HEK293T (cell line): ENCODE measurements around the gene INO80.

Source experiments
- CTCF ChIA-PET: fragments of 350-600 bp; formaldehyde crosslinking; extraction: SDS; loops from one replicate; lab custom pipeline; 2021; ENCODE audit warnings: antibody characterized with exemption, inconsistent platforms; lab: Yijun Ruan, JAX
- POLR2A ChIA-PET: fragments of 350-600 bp; formaldehyde crosslinking; extraction: SDS; loops from one replicate; lab custom pipeline; 2020; ENCODE audit warnings: antibody characterized with exemption, inconsistent platforms; lab: Yijun Ruan, JAX
- DNase-seq: peaks from one replicate; pipeline ENCODE4 v3.0.0; 2012; ENCODE audit warnings: mixed read lengths; ENCODE audit errors: extremely low spot score
- ARNT ChIP-seq: fragments of 450-650 bp; IDR thresholded peaks from 2 replicates; pipeline ENCODE4 v1.6.1; 2017; ENCODE audit warnings: mild to moderate bottlenecking
- BHLHE40 ChIP-seq: fragments of 450-650 bp; IDR thresholded peaks from 2 replicates; pipeline ENCODE4 v1.6.1; 2016; ENCODE audit warnings: mild to moderate bottlenecking, moderate library complexity, borderline replicate concordance
- CTBP1 ChIP-seq: fragments of 450-650 bp; IDR thresholded peaks from 2 replicates; pipeline ENCODE4 v1.6.1; 2016; ENCODE audit warnings: borderline replicate concordance
- ELF4 ChIP-seq: fragments of 450-650 bp; IDR thresholded peaks from 2 replicates; pipeline ENCODE4 v1.6.1; 2017; ENCODE audit warnings: antibody characterized with exemption
- FOXA1 ChIP-seq: fragments of 450-650 bp; IDR thresholded peaks from 2 replicates; pipeline ENCODE4 v1.6.1; 2016; ENCODE audit warnings: mild to moderate bottlenecking
- FOXK2 ChIP-seq: fragments of 450-650 bp; IDR thresholded peaks from 2 replicates; pipeline ENCODE4 v1.6.1; 2016; ENCODE audit warnings: mild to moderate bottlenecking
- FOXM1 ChIP-seq: fragments of 450-650 bp; IDR thresholded peaks from 2 replicates; pipeline ENCODE4 v1.6.1; 2017; ENCODE audit warnings: mild to moderate bottlenecking, borderline replicate concordance
- HDGF ChIP-seq: fragments of 450-650 bp; IDR thresholded peaks from 2 replicates; pipeline ENCODE4 v1.6.1; 2017; ENCODE audit warnings: antibody characterized with exemption, borderline replicate concordance
- L3MBTL2 ChIP-seq: fragments of 450-650 bp; conservative IDR thresholded peaks from 2 replicates; pipeline ENCODE4 v1.6.1; 2016; ENCODE audit warnings: mild to moderate bottlenecking
- LEF1 ChIP-seq: fragments of 450-650 bp; IDR thresholded peaks from 2 replicates; pipeline ENCODE4 v1.6.1; 2017; ENCODE audit warnings: mild to moderate bottlenecking, borderline replicate concordance
- NFRKB ChIP-seq: fragments of 450-650 bp; IDR thresholded peaks from 2 replicates; pipeline ENCODE4 v1.6.1; 2016; ENCODE audit warnings: mild to moderate bottlenecking, moderate library complexity
- SP1 ChIP-seq: fragments of 450-650 bp; IDR thresholded peaks from 2 replicates; pipeline ENCODE4 v1.6.1; 2017
- SUZ12 ChIP-seq: fragments of 450-650 bp; IDR thresholded peaks from 2 replicates; pipeline ENCODE4 v1.6.1; 2016; ENCODE audit warnings: mild to moderate bottlenecking
- TARDBP ChIP-seq: fragments of 450-650 bp; IDR thresholded peaks from 2 replicates; pipeline ENCODE4 v1.6.1; 2016
- ZNF384 ChIP-seq: fragments of 450-650 bp; IDR thresholded peaks from 2 replicates; pipeline ENCODE4 v1.6.1; 2016
- TF ChIP-seq, protein P1 (sequence below): fragments of 450-650 bp; IDR thresholded peaks from 2 replicates; pipeline ENCODE4 v1.6.1; 2016

INO80 gene

DNA sequence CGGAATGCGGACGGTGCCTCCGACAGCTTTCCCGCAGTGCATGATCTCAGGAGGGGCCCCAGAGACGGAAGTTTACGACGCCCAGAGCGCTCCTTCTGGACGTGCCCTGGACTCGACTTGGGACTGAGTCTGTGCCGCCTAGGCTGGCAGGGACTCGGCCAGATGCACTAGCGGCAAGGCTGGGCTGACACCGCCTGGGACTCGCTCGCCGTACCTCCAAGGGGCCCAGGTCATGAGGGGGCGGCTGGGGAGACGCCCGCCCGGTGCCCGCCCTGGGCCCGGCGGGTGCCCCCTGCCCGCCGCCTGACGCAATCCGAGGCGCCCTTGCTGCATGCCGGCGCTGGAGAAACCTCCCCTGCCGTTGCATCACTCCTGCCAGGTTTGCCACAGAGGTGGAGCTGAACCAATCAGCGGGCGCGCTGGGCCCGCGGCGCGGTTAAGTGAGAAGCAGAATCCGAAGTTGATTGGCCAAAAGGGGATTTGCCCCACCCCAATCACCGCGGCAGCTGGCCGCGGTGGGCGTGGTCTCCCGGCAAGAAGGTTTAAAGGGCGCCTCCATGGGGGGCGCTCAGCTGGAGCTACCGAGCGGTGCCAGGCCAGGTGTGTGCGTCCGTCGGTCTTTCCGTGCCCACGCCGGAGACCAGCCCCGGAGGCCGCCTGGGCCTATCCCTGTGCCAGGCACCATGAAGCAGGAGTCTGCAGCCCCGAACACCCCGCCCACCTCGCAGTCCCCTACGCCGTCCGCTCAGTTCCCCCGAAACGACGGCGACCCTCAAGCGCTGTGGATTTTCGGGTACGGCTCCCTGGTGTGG, 163.0 kb downstream of the INO80 start, which contains the start of gene CHAC1:
Gene CHAC1 (plus strand): TSS at position 571 of the 812 bp plus-strand sequence. CDS start 113 bp downstream, at position 684.
- no peak for TF ChIP-seq HDGF
- peak; percentile 66 for TF ChIP-seq L3MBTL2
- TF ChIP-seq, protein P1, sequence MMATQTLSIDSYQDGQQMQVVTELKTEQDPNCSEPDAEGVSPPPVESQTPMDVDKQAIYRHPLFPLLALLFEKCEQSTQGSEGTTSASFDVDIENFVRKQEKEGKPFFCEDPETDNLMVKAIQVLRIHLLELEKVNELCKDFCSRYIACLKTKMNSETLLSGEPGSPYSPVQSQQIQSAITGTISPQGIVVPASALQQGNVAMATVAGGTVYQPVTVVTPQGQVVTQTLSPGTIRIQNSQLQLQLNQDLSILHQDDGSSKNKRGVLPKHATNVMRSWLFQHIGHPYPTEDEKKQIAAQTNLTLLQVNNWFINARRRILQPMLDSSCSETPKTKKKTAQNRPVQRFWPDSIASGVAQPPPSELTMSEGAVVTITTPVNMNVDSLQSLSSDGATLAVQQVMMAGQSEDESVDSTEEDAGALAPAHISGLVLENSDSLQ, result peak; percentile 63
- CTCF ChIA-PET, result interaction anchor here (1.2 to 1.5 kb wide), 2 partner anchors 11 to 23 kb away, joined by 3 to 7 read pairs; no protein-coding TSS in a partner anchor
- POLR2A ChIA-PET, result interaction anchor here (0.6 to 9.1 kb wide), 41 partner anchors 11 to 825 kb away, joined by 3 to 146 read pairs (median 4); partner anchors contain the start of genes CHP1, DLL4, INO80 and NUSAP1
- DNase-seq, result peak; percentile 94

DNA sequence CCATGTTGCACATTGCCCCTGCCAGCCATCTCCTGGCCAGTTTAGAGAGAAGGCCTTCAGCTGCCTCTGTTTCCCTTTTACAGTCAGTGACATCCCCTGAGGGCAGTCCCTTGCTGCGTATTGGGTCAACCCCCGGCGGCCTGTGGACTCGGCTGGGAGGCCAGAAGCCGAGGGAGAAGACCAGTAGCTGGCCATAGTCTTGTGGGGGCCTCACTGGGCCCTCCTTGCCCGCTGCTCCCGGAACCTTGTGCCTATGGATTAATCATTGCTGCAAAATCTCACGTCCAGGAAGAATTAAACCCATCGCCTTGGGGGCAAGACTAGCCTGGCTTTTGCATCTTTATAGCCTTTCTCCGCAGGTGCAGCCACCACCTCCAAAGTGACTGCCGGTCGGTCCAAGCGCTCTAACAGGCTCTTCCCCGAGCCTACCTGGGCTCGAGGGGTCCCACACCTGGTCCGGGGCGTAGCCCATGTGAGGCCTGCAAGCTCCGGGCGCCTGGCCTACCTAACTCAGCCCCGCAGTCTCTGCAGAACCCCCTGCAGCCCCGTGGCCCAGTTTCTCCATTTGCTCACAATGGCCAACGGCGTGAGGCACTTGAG, 163.7 kb downstream of the INO80 start:
- no peak for DNase-seq
- POLR2A ChIA-PET, result interaction anchor here (1.0 to 9.1 kb wide), 24 partner anchors 10 to 381 kb away, joined by 3 to 146 read pairs (median 8); partner anchors contain the start of genes CHP1, DLL4, INO80 and NUSAP1
- CTCF ChIA-PET, result interaction anchor here (1.3 to 1.8 kb wide), 3 partner anchors 10 to 22 kb away, joined by 5 to 7 read pairs (median 5); no protein-coding TSS in a partner anchor
- TF ChIP-seq L3MBTL2 (no peak; the same call in 1 of the 2 replicates), BHLHE40 (no peak), SP1 (no peak), SUZ12 (no peak), ELF4 (no peak), FOXA1 (no peak), HDGF (no peak), ZNF384 (no peak), CTBP1 (no peak), FOXM1 (no peak), NFRKB (no peak), ARNT (no peak), LEF1 (no peak), TARDBP (no peak), FOXK2 (no peak)
- TF ChIP-seq, protein P1, result no peak

DNA sequence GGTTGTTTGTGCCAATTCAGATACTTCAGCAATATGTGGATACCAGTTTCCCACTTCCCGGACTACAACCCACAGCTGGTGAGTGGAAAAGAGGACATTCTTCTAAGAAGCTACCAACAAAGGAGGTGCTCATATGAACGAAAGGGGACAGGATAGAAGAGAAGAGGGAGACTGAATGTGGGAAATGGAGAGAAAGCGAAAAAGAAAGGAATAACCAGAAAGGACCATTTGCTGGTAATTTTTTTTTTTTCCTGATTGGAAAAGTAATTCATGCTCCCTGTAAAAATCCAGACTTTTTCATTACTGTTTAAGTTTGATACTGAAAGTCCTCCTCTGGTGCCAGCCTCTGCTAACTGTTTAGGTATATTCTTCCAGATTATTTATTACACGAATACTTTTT, 164.3 kb downstream of the INO80 start:
- DNase-seq, result no peak
- no peak for TF ChIP-seq L3MBTL2
- no peak for TF ChIP-seq TARDBP
- TF ChIP-seq ARNT, result no peak
- TF ChIP-seq SP1, result no peak
- TF ChIP-seq FOXM1, result no peak
- no peak for TF ChIP-seq FOXA1
- TF ChIP-seq BHLHE40, result no peak
- no peak for TF ChIP-seq NFRKB
- no peak for TF ChIP-seq HDGF
- TF ChIP-seq ZNF384, result no peak
- TF ChIP-seq FOXK2, result no peak
- TF ChIP-seq SUZ12, result no peak
- TF ChIP-seq, protein P1, result no peak
- TF ChIP-seq LEF1, result no peak
- CTCF ChIA-PET, result interaction anchor here (1.0 to 1.8 kb wide), 3 partner anchors 9 to 331 kb away, joined by 3 to 5 read pairs (median 5); no protein-coding TSS in a partner anchor
- POLR2A ChIA-PET, result interaction anchor here (1.2 to 9.1 kb wide), 11 partner anchors 10 to 165 kb away, joined by 3 to 146 read pairs (median 11); partner anchors contain the start of gene INO80

DNA sequence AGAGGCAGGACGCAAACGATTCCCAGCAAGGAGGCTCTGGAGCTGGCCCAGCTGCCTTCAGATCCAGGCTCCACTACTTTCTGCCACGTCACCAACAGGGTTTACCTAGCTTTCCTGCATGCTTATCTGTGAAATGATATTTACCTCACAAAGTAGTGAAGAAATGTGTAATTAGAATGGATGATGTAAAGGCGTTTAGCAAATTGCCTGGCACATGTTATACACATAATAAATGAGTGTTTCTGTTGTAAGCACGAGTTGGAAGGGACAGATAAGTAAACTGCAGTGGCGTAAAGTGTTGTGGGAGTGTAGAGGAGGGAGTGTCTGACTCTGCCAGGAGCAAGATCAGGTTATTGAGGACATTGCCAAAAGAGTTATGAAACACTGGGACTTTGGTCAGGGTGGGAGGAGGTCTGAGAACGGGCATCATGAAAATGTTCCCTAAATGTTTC, 166.3 kb downstream of the INO80 start:
- TF ChIP-seq BHLHE40, result no peak
- no peak for TF ChIP-seq FOXM1
- CTCF ChIA-PET, result no interaction called here
- POLR2A ChIA-PET, result interaction anchor here (1.0 kb wide), 1 partner anchor 19 kb away, joined by 3 read pairs; no protein-coding TSS in a partner anchor
- no peak for DNase-seq

DNA sequence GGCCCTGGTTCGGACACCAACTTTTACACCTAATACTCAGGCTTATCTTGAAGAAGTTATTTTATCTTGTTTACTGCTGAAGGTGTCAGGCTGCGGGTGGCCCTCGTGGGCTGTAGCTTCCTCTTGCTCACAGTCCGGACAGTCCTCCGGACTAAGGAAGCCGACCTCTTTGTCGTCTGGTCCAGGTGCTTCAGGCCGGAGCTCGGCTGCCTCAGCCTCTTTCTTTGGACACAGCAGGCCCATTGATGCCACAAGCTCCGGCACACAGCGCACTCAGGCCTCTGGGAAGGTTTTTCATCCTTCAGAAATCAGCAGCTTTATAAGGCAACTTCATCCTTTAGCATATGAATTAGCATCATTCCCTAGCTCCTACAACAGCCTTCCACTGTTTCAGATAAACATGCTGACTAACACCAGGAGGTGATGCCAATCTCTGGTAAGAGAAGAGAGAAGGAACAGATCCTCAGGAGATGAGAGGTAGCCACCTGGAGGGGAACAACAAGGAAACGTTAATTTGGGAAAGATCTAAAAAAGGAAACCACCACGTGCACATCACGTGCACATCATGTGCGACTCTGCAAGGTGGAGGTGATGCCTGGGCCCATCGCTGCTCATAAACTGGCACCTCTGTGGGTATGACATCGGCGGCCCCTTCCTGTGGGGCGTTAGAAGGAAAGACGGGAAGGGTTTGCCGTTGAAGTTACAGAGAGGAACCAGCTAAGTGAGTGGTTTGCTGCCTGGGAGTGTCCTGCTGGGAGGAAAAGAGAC, 167.2 kb downstream of the INO80 start:
- POLR2A ChIA-PET, result interaction anchor here (0.6 to 1.0 kb wide), 3 partner anchors 20 to 533 kb away, joined by 3 to 5 read pairs (median 3); no protein-coding TSS in a partner anchor
- CTCF ChIA-PET, result interaction anchor here (0.8 kb wide), 1 partner anchor 9 kb away, joined by 3 read pairs; no protein-coding TSS in a partner anchor
- DNase-seq, result no peak
- TF ChIP-seq SP1 (no peak), FOXA1 (no peak), HDGF (no peak), ARNT (no peak), CTBP1 (no peak), ELF4 (no peak), FOXK2 (no peak), TARDBP (no peak), L3MBTL2 (no peak), NFRKB (no peak), BHLHE40 (no peak), ZNF384 (no peak), SUZ12 (no peak), FOXM1 (no peak), LEF1 (no peak)
- TF ChIP-seq, protein P1, result no peak
